GM23248 (cell line): Measurements from ENCODE around the gene NUBPL.
"Not testable (repeated sequence)": the region's sequence is repeated elsewhere in the genome, so short reads cannot be mapped to it uniquely, and the experiment has no call there.

Source experiments
- EZH2 ChIP-seq: fragments of 200-600 bp; sonication (generic); IDR thresholded peaks from 2 replicates; pipeline ENCODE4 v1.6.1; 2018; ENCODE audit warnings: antibody characterized with exemption, mild to moderate bottlenecking; ENCODE audit not compliant: insufficient read depth, poor library complexity, severe bottlenecking
- EZH2phosphoT487 ChIP-seq: fragments of 200-600 bp; sonication (generic); IDR thresholded peaks from 2 replicates; pipeline ENCODE4 v1.6.1; 2018; ENCODE audit warnings: antibody characterized with exemption, moderate library complexity, mild to moderate bottlenecking, low read depth; ENCODE audit not compliant: insufficient read depth

DNA sequence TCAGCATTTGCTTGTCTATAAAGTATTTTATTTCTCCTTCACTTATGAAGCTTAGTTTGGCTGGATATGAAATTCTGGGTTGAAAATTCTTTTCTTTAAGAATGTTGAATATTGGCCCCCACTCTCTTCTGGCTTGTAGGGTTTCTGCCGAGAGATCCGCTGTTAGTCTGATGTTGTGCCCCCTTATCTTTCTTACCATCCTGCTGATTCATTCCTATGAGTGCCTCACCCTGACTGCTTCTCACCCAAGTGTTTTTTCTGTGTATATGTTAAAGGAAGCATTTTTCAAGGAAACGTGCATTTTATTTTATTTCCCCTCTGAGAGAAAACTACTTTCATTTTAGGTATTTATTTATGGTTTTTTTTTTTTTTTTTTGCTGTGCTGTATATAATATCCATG, 236.7 kb downstream of the NUBPL start:
- not testable (repeated sequence) for TF ChIP-seq EZH2, EZH2phosphoT487
